ENCODE measurements around the gene SYCP2. TPM values are rescaled to one million over a fixed set of nuclear protein-coding genes. Genes with fewer than 3 reads are reported as not detected.
A peak's percentile ranks its signal among the peaks of the same experiment; 100 is the strongest.

SYCP2 gene
- polyA plus RNA-seq, 3 donors = 0.28 to 1.2 (median 0.30) TPM

DNA sequence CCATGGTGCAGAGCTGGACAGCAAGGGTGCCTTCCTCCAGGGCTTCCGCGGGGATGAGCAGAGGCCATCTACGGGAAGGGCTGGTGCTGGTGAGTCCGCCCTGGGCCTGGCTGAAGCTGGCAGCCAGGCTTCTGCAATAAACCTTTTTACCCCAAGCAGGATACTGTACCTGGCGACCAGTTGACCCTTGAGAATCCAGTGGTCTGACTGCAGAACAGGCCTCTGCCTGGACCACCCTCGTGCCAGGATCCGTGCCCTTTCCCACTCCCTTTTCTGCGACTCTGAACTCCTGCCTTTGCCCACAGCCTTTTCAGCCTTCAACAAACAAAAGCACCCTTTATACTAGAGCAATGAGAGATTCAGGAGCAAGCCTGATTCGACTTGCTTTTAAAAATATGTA lies 43.6 kb upstream of the SYCP2 start:
- DNase-seq = no peak
- no peak overlapping the region for H3K27ac ChIP-seq (ENCODE audit: low read depth in 1 of 2, low read length in 2 of 2)
- intact Hi-C loops (cut with micrococcal nuclease) = no loop called here
- H3K36me3 ChIP-seq (replicated peaks in 1 of 2; ENCODE audit: control insufficient read depth in 1 of 2, insufficient read depth in 2 of 2, low read length in 2 of 2) = no peaks in the 10 kb centered on the region
- TF ChIP-seq, protein P1, sequence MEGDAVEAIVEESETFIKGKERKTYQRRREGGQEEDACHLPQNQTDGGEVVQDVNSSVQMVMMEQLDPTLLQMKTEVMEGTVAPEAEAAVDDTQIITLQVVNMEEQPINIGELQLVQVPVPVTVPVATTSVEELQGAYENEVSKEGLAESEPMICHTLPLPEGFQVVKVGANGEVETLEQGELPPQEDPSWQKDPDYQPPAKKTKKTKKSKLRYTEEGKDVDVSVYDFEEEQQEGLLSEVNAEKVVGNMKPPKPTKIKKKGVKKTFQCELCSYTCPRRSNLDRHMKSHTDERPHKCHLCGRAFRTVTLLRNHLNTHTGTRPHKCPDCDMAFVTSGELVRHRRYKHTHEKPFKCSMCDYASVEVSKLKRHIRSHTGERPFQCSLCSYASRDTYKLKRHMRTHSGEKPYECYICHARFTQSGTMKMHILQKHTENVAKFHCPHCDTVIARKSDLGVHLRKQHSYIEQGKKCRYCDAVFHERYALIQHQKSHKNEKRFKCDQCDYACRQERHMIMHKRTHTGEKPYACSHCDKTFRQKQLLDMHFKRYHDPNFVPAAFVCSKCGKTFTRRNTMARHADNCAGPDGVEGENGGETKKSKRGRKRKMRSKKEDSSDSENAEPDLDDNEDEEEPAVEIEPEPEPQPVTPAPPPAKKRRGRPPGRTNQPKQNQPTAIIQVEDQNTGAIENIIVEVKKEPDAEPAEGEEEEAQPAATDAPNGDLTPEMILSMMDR (IDR thresholded peaks at IDR 0.05) = no peak
- peaks cover 11% of the 10 kb centered on the region for H3K4me1 Mint-ChIP-seq
- peaks cover 0 to 7% (median 4%) of the 10 kb centered on the region in 7 donors for H3K9me3 Mint-ChIP-seq
- H3K27ac Mint-ChIP-seq = peak overlapping the region in 1 of 7 donors; percentile 26
- no peak overlapping the region for H2AFZ ChIP-seq (ENCODE audit: insufficient read depth, low read depth, low read length, poor library complexity, severe bottlenecking)
- no peak overlapping the region for H3K4me3 Mint-ChIP-seq
- H3K27me3 ChIP-seq (ENCODE audit: control insufficient read depth in 2 of 2, insufficient read depth in 2 of 2, low read length in 2 of 2) = no peaks in the 10 kb centered on the region
- WGBS (ENCODE audit: insufficient coverage) = 95% methylated on average over 5 of the region's 9 CpGs
- no peak overlapping the region for H3K4me2 ChIP-seq (replicated peaks; ENCODE audit: extremely low read depth, low read length, poor library complexity, severe bottlenecking)
- peaks cover 0 to 4% of the 10 kb centered on the region in 2 donors for H3K36me3 Mint-ChIP-seq
- peaks cover 9 to 11% of the 10 kb centered on the region in 2 donors for H3K4me1 ChIP-seq (ENCODE audit: control insufficient read depth in 1 of 2, insufficient read depth in 2 of 2, low read length in 2 of 2)
- H3K4me3 ChIP-seq (replicated peaks in 1 of 3; ENCODE audit: low read depth in 2 of 3, low read length in 3 of 3) = no peak overlapping the region
- H3K79me2 ChIP-seq (ENCODE audit: insufficient read depth, low read length) = no peaks in the 10 kb centered on the region
- H4K20me1 ChIP-seq (ENCODE audit: insufficient read depth, low read length) = no peaks in the 10 kb centered on the region
- no peak overlapping the region for H3K9ac ChIP-seq (ENCODE audit: insufficient read depth, low read length, poor library complexity, severe bottlenecking)
- H3K9me3 ChIP-seq (replicated peaks in 1 of 2; ENCODE audit: control insufficient read depth in 1 of 2, insufficient read depth in 1 of 2, low read length in 2 of 2) = no peaks in the 10 kb centered on the region
- no peaks in the 10 kb centered on the region for H3K27me3 Mint-ChIP-seq (ENCODE audit: low read depth in 3 of 3)

DNA sequence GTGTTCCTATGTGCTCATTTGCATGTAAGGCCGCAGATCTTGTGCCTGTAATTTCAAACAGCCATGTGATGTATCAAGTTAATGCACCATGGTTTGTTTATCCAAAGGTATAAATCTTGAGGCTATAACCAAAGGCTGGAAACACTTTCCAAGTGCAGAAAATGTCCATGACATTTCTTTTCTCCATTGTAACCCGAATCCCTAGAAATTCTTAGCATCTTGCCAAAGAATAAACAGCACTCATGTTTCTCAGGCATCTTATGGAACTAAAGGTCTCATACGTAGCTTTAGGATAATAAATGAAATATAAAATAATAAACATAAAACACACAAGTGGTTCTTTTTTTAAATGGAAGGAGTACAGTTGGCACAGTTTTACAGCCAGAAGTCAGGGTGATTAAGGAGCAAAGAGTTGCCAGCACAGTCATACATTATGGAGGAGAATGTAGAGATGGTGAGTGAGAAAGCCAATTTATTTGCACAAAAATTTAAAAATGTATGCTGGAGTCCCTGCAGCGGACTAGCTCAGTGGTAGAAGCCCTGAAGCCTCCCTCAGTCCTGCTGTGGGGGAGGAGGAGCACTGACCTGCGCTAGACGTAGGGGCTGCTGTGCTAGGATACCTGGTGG lies 42.8 kb upstream of the SYCP2 start:
- Histone ChIP-seq H3K79me2 (ENCODE audit: insufficient read depth, low read length) (no peaks in the 10 kb centered on the region), H3K9me3 (replicated peaks in 1 of 2; ENCODE audit: control insufficient read depth in 1 of 2, insufficient read depth in 1 of 2, low read length in 2 of 2) (no peaks in the 10 kb centered on the region), H3K4me1 (ENCODE audit: control insufficient read depth in 1 of 2, insufficient read depth in 2 of 2, low read length in 2 of 2) (peaks cover 17 to 19% of the 10 kb centered on the region in 2 donors), H3K36me3 (replicated peaks in 1 of 2; ENCODE audit: control insufficient read depth in 1 of 2, insufficient read depth in 2 of 2, low read length in 2 of 2) (no peaks in the 10 kb centered on the region), H2AFZ (ENCODE audit: insufficient read depth, low read depth, low read length, poor library complexity, severe bottlenecking) (no peak overlapping the region), H4K20me1 (ENCODE audit: insufficient read depth, low read length) (no peaks in the 10 kb centered on the region), H3K4me3 (replicated peaks in 1 of 3; ENCODE audit: low read depth in 2 of 3, low read length in 3 of 3) (no peak overlapping the region), H3K4me2 (replicated peaks; ENCODE audit: extremely low read depth, low read length, poor library complexity, severe bottlenecking) (no peak overlapping the region), H3K27me3 (ENCODE audit: control insufficient read depth in 2 of 2, insufficient read depth in 2 of 2, low read length in 2 of 2) (no peaks in the 10 kb centered on the region), H3K9ac (ENCODE audit: insufficient read depth, low read length, poor library complexity, severe bottlenecking) (no peak overlapping the region), H3K27ac (ENCODE audit: low read depth in 1 of 2, low read length in 2 of 2) (no peak overlapping the region)
- peaks cover 0 to 5% (median 4%) of the 10 kb centered on the region in 7 donors for H3K9me3 Mint-ChIP-seq
- TF ChIP-seq, protein P1 (IDR thresholded peaks at IDR 0.05) = no peak
- H3K4me3 Mint-ChIP-seq = no peak overlapping the region
- H3K4me1 Mint-ChIP-seq = peaks cover 19% of the 10 kb centered on the region
- H3K36me3 Mint-ChIP-seq = peaks cover 0 to 3% of the 10 kb centered on the region in 2 donors
- DNase-seq = no peak
- no peaks in the 10 kb centered on the region for H3K27me3 Mint-ChIP-seq (ENCODE audit: low read depth in 3 of 3)
- no peak overlapping the region for H3K27ac Mint-ChIP-seq
- WGBS (ENCODE audit: insufficient coverage) = 100% methylated on average over 4 of the region's 6 CpGs
- intact Hi-C loops (cut with micrococcal nuclease) = no loop called here

Data from CD14-positive monocyte (primary cell).